H9 (cell line): Measurements from ENCODE around the gene DRGX. TPM values are rescaled to one million over a fixed set of nuclear protein-coding genes. Genes with fewer than 3 reads are reported as not detected.

ENCODE experiments used
- DNase-seq: peaks from one replicate; pipeline ENCODE4 v3.0.0-alpha.2; 2017
- H2AFZ ChIP-seq: one replicate; pipeline ENCODE4 v1.6.1; 2013; ENCODE audit warnings: mild to moderate bottlenecking, low read length, control low read depth, moderate library complexity
- H2AK5ac ChIP-seq: 2 replicates; pipeline ENCODE4 v1.6.1; 2013; ENCODE audit warnings: low read length, control low read depth, mixed read lengths; ENCODE audit not compliant: insufficient read length
- H2BK120ac ChIP-seq: one replicate; pipeline ENCODE4 v1.6.1; 2013; ENCODE audit warnings: low read depth, mild to moderate bottlenecking, low read length, control low read depth, inconsistent platforms; ENCODE audit not compliant: poor library complexity, severe bottlenecking
- H2BK12ac ChIP-seq: 2 replicates; pipeline ENCODE4 v1.6.1; 2013; ENCODE audit warnings: low read length, control low read depth, mixed read lengths, low read depth; ENCODE audit not compliant: insufficient read length
- H2BK15ac ChIP-seq: 2 replicates; pipeline ENCODE4 v1.6.1; 2013; ENCODE audit warnings: low read depth, low read length, control low read depth
- H2BK20ac ChIP-seq: one replicate; pipeline ENCODE4 v1.6.1; 2013; ENCODE audit warnings: low read depth, mild to moderate bottlenecking, low read length, control low read depth, inconsistent platforms; ENCODE audit not compliant: poor library complexity, severe bottlenecking
- H2BK5ac ChIP-seq: 2 replicates; pipeline ENCODE4 v1.6.1; 2013; ENCODE audit warnings: low read length, control low read depth, mixed read lengths; ENCODE audit not compliant: insufficient read length
- H3K14ac ChIP-seq: 2 replicates; pipeline ENCODE4 v1.6.1; 2013; ENCODE audit warnings: low read length, control low read depth; ENCODE audit not compliant: insufficient read depth
- H3K18ac ChIP-seq: 2 replicates; pipeline ENCODE4 v1.6.1; 2013; ENCODE audit warnings: low read depth, mild to moderate bottlenecking, mixed read lengths, low read length, control low read depth; ENCODE audit not compliant: insufficient read length
- H3K23ac ChIP-seq: 2 replicates; pipeline ENCODE4 v1.6.1; 2013; ENCODE audit warnings: low read length, control low read depth, mixed read lengths, low read depth; ENCODE audit not compliant: insufficient read length
- H3K23me2 ChIP-seq: 2 replicates; pipeline ENCODE4 v1.6.1; 2013; ENCODE audit warnings: low read depth, mild to moderate bottlenecking, mixed read lengths, low read length, control low read depth; ENCODE audit not compliant: insufficient read length, poor library complexity, severe bottlenecking
- H3K27ac ChIP-seq: 2 replicates; pipeline ENCODE4 v1.5.1; 2013; ENCODE audit warnings: low read length, control low read depth, mixed read lengths, low read depth; ENCODE audit not compliant: insufficient read length
- H3K27me3 ChIP-seq: 2 replicates; pipeline ENCODE4 v1.6.1; 2013; ENCODE audit warnings: low read length, control low read depth, inconsistent platforms; ENCODE audit not compliant: insufficient read depth
- H3K4ac ChIP-seq: 2 replicates; pipeline ENCODE4 v1.6.1; 2013; ENCODE audit warnings: low read depth, mild to moderate bottlenecking, control low read depth, inconsistent platforms, low read length, moderate library complexity
- H3K4me1 ChIP-seq: 2 replicates; pipeline ENCODE4 v1.6.1; 2013; ENCODE audit warnings: low read length, control low read depth, inconsistent platforms; ENCODE audit not compliant: insufficient read depth
- H3K4me2 ChIP-seq: 2 replicates; pipeline ENCODE4 v1.6.1; 2013; ENCODE audit warnings: low read length, control low read depth, mixed read lengths; ENCODE audit not compliant: insufficient read length, insufficient read depth
- H3K56ac ChIP-seq: 2 replicates; pipeline ENCODE4 v1.6.1; 2013; ENCODE audit warnings: low read depth, mild to moderate bottlenecking, mixed read lengths, low read length, control low read depth; ENCODE audit not compliant: insufficient read length
- H3K79me1 ChIP-seq: 2 replicates; pipeline ENCODE4 v1.6.1; 2013; ENCODE audit warnings: low read depth, mild to moderate bottlenecking, moderate library complexity, low read length, control low read depth, inconsistent platforms; ENCODE audit not compliant: insufficient read depth, poor library complexity, severe bottlenecking
- H3K79me2 ChIP-seq: 2 replicates; pipeline ENCODE4 v1.6.1; 2013; ENCODE audit warnings: low read length, control low read depth, inconsistent platforms; ENCODE audit not compliant: insufficient read depth
- H3K9ac ChIP-seq: 2 replicates; pipeline ENCODE4 v1.6.1; 2013; ENCODE audit warnings: low read length, control low read depth, mixed read lengths; ENCODE audit not compliant: insufficient read length; ENCODE audit errors: extremely low read depth
- H3K9me3 ChIP-seq: one replicate; pipeline ENCODE4 v1.6.1; 2013; ENCODE audit warnings: low read depth, low read length, inconsistent platforms; ENCODE audit not compliant: control insufficient read depth
- H3T11ph ChIP-seq: one replicate; pipeline ENCODE4 v1.6.1; 2013; ENCODE audit warnings: mild to moderate bottlenecking, low read length, control low read depth, inconsistent platforms
- H4K20me1 ChIP-seq: one replicate; pipeline ENCODE4 v1.6.1; 2013; ENCODE audit not compliant: control insufficient read depth, insufficient read length, insufficient read depth
- H4K5ac ChIP-seq: 2 replicates; pipeline ENCODE4 v1.6.1; 2013; ENCODE audit warnings: low read depth, mild to moderate bottlenecking, mixed read lengths, low read length, control low read depth; ENCODE audit not compliant: insufficient read length
- H4K8ac ChIP-seq: replicated peaks from 2 replicates; pipeline ENCODE4 v1.6.1; 2013; ENCODE audit warnings: low read length, control low read depth, mixed read lengths, low read depth; ENCODE audit not compliant: insufficient read length
- H4K91ac ChIP-seq: 2 replicates; pipeline ENCODE4 v1.6.1; 2013; ENCODE audit warnings: low read depth, mild to moderate bottlenecking, moderate library complexity, mixed read lengths, low read length, control low read depth; ENCODE audit not compliant: insufficient read length
- H3K27ac Mint-ChIP-seq, 3 experiments: 2 replicates in 2 of 3; 3 replicates in 1 of 3; pipeline ENCODE4 v1.8.0; 2020 to 2021; ENCODE audit warnings: mixed read lengths in 3 of 3, mild to moderate bottlenecking in 1 of 3, moderate library complexity in 1 of 3
- H3K27me3 Mint-ChIP-seq: 2 replicates; pipeline ENCODE4 v1.8.0; 2021; ENCODE audit warnings: low read depth, mild to moderate bottlenecking, moderate library complexity, mixed read lengths
- H3K36me3 Mint-ChIP-seq, 3 experiments: 2 replicates in 2 of 3; 3 replicates in 1 of 3; pipeline ENCODE4 v1.8.0; 2020 to 2021; ENCODE audit warnings: low read depth in 3 of 3, mixed read lengths in 3 of 3; ENCODE audit not compliant: insufficient read depth in 1 of 3
- H3K4me1 Mint-ChIP-seq, 2 experiments: 2 replicates each; pipeline ENCODE4 v1.8.0; 2020; ENCODE audit warnings: mixed read lengths in 2 of 2
- H3K4me3 Mint-ChIP-seq, 2 experiments: 2 replicates in 1 of 2; 3 replicates in 1 of 2; pipeline ENCODE4 v1.8.0; 2020 to 2021; ENCODE audit warnings: mild to moderate bottlenecking in 2 of 2, mixed read lengths in 2 of 2, moderate library complexity in 1 of 2
- H3K9me3 Mint-ChIP-seq, 2 experiments: 2 replicates in 1 of 2; 3 replicates in 1 of 2; pipeline ENCODE4 v1.8.0; 2020; ENCODE audit warnings: mild to moderate bottlenecking in 2 of 2, mixed read lengths in 2 of 2, moderate library complexity in 1 of 2
- WGBS: extraction: QIAGEN DNeasy Blood & Tissue Kit; methylation state at CpG from one replicate; pipeline ENCODE4 v1.1.7; 2013; ENCODE audit warnings: missing lambda C conversion rate, low lambda C conversion rate, mixed read lengths; ENCODE audit not compliant: insufficient read length; ENCODE audit errors: extremely low coverage; 5-methylcytosine and 5-hydroxymethylcytosine counted together
- total RNA-seq: library from RNA; stranded (reverse); gene quantifications from 2 replicates; pipeline ENCODE4 v1.2.1, GENCODE V29; 2021
- TF ChIP-seq, protein P1 (sequence below): fragments of 200-600 bp; sonication (generic); conservative IDR thresholded peaks from 3 replicates; pipeline ENCODE4 v1.8.0; 2021; ENCODE audit warnings: antibody characterized with exemption, mild to moderate bottlenecking

The DRGX gene
- total RNA-seq, 1 experiment from 2014 or later = not detected

DNA sequence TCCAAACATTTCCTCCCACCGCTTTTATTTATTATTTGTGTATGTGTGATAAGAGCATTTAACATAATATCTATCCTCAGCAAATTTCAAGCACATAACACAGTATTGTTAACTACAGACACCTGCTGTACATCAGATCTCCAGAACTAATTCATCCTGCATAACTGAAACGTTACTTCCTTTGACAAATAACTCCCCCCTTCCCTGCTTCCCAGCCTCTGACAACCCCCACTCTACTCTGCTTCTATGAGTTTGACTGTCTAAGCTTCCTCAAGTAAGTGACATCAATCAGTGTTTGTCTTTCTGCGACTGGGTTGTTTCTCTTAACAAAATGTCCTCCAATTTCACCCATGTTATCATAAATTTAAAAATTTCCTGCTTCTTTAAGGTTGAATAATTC, 74.9 kb downstream of the DRGX start:
- Histone ChIP-seq H3K9me3 (no peaks in the 10 kb centered on the region), H3K4me1 (no peaks in the 10 kb centered on the region), H2BK20ac (no peak overlapping the region), H4K91ac (no peak overlapping the region), H4K20me1 (no peaks in the 10 kb centered on the region), H3T11ph (no peak overlapping the region), H2AFZ (no peak overlapping the region), H3K79me2 (no peaks in the 10 kb centered on the region), H3K27ac (no peak overlapping the region), H3K9ac (no peak overlapping the region), H3K4me2 (no peak overlapping the region), H2BK5ac (no peak overlapping the region), H2BK120ac (no peak overlapping the region), H3K14ac (no peak overlapping the region), H3K4ac (no peak overlapping the region), H3K27me3 (no peaks in the 10 kb centered on the region), H2BK15ac (no peak overlapping the region), H3K79me1 (no peaks in the 10 kb centered on the region), H3K23me2 (no peaks in the 10 kb centered on the region), H3K56ac (no peak overlapping the region), H4K8ac (no peak overlapping the region), H4K5ac (no peak overlapping the region), H3K23ac (no peak overlapping the region), H3K18ac (no peak overlapping the region), H2BK12ac (no peak overlapping the region), H2AK5ac (no peak overlapping the region)
- no peaks in the 10 kb centered on the region for H3K36me3 Mint-ChIP-seq
- peaks cover 4% of the 10 kb centered on the region for H3K27me3 Mint-ChIP-seq
- H3K4me3 Mint-ChIP-seq = no peak overlapping the region
- no CpG with 5 or more reads among the region's 3 CpGs for WGBS
- TF ChIP-seq, protein P1, sequence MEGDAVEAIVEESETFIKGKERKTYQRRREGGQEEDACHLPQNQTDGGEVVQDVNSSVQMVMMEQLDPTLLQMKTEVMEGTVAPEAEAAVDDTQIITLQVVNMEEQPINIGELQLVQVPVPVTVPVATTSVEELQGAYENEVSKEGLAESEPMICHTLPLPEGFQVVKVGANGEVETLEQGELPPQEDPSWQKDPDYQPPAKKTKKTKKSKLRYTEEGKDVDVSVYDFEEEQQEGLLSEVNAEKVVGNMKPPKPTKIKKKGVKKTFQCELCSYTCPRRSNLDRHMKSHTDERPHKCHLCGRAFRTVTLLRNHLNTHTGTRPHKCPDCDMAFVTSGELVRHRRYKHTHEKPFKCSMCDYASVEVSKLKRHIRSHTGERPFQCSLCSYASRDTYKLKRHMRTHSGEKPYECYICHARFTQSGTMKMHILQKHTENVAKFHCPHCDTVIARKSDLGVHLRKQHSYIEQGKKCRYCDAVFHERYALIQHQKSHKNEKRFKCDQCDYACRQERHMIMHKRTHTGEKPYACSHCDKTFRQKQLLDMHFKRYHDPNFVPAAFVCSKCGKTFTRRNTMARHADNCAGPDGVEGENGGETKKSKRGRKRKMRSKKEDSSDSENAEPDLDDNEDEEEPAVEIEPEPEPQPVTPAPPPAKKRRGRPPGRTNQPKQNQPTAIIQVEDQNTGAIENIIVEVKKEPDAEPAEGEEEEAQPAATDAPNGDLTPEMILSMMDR = no peak
- H3K9me3 Mint-ChIP-seq = no peaks in the 10 kb centered on the region
- H3K4me1 Mint-ChIP-seq = no peaks in the 10 kb centered on the region
- H3K27ac Mint-ChIP-seq = no peak overlapping the region
- no peak for DNase-seq
